AG04449 (cell line): ENCODE results near the gene RAB3IL1.

Source experiments
- CTCF ChIA-PET: fragments of 350-600 bp; formaldehyde crosslinking; extraction: SDS; loops from one replicate; lab custom pipeline; 2021; ENCODE audit warnings: antibody characterized with exemption; lab: Yijun Ruan, JAX
- POLR2A ChIA-PET: fragments of 400-600, 350-600 bp; formaldehyde crosslinking; extraction: SDS; loops from one replicate; lab custom pipeline; 2020; ENCODE audit warnings: antibody characterized with exemption, inconsistent platforms; lab: Yijun Ruan, JAX
- DNase-seq: peaks from one replicate; pipeline ENCODE4 v3.0.0-alpha.2; 2010; ENCODE audit warnings: low read depth, low spot score
- H3K4me3 ChIP-seq: 2 replicates; pipeline ENCODE4 v1.5.1; 2011; ENCODE audit warnings: low read depth, mild to moderate bottlenecking, control low read depth, low read length
- CTCF ChIP-seq: IDR thresholded peaks from one replicate; pipeline ENCODE4 v1.5.1; 2011; ENCODE audit warnings: mild to moderate bottlenecking, moderate library complexity, low read length, control low read depth, inconsistent platforms; ENCODE audit not compliant: insufficient read depth; ENCODE audit errors: missing control alignments

The RAB3IL1 gene

GRCh38 chr11:61913699-61914395 is 3.5 kb downstream of the RAB3IL1 start:
- CTCF ChIA-PET, result interaction anchor here (0.6 to 12.2 kb wide), 5 partner anchors 15 to 194 kb away, joined by 3 to 245 read pairs (median 4); partner anchors contain the start of gene BEST1
- DNase-seq, result no peak
- POLR2A ChIA-PET, result no interaction called here
- H3K4me3 ChIP-seq, result no peak overlapping the region
- no peak for TF ChIP-seq CTCF

DNA sequence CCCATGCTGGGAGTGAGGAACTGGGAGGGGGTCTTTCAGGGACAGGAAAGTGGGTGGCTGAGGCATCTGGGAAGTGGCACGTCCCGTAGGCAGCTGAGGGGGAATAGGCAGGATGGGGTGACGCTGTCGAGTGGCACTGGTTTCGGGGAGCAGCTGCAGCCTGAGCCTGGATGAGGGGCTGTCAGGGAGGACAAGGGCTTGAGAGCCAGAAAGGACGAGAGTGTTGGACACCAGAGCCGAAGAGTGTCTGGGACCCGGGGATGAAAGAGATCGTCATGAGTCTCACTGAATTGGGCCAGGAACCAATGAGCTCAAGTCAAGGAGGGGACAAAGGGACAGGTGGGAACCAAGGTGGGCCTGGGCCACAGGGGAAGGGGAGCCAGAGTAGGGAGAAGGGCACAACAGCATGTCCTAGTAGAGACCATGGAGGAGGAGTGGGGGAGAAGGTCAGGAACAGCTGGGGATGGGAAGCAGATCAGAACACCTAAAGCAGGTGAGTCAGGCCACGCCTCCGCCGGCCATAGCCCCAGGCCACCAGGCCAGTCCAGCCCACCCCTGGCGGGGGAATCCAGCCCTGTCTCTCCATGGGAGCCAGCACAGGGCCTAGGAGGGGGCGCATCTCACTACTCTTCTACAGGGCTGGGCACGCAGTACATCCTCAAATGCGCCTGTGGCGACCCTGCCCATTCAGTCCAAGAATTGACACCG is 4.2 kb downstream of the RAB3IL1 start:
- CTCF ChIA-PET, result interaction anchor here (0.6 to 12.2 kb wide), 4 partner anchors 14 to 195 kb away, joined by 3 to 245 read pairs (median 18); partner anchors contain the start of gene BEST1
- POLR2A ChIA-PET, result no interaction called here
- no peak for TF ChIP-seq CTCF
- no peak for DNase-seq
- H3K4me3 ChIP-seq, result no peak overlapping the region

GRCh38 chr11:61912530-61912898 is 4.9 kb downstream of the RAB3IL1 start:
- H3K4me3 ChIP-seq, result no peak overlapping the region
- ChIA-PET CTCF (interaction anchor here (1.1 to 12.2 kb wide), 3 partner anchors 13 to 169 kb away, joined by 4 to 245 read pairs (median 33); partner anchors contain the start of gene BEST1), POLR2A (no interaction called here)
- TF ChIP-seq CTCF, result no peak
- DNase-seq, result no peak

DNA sequence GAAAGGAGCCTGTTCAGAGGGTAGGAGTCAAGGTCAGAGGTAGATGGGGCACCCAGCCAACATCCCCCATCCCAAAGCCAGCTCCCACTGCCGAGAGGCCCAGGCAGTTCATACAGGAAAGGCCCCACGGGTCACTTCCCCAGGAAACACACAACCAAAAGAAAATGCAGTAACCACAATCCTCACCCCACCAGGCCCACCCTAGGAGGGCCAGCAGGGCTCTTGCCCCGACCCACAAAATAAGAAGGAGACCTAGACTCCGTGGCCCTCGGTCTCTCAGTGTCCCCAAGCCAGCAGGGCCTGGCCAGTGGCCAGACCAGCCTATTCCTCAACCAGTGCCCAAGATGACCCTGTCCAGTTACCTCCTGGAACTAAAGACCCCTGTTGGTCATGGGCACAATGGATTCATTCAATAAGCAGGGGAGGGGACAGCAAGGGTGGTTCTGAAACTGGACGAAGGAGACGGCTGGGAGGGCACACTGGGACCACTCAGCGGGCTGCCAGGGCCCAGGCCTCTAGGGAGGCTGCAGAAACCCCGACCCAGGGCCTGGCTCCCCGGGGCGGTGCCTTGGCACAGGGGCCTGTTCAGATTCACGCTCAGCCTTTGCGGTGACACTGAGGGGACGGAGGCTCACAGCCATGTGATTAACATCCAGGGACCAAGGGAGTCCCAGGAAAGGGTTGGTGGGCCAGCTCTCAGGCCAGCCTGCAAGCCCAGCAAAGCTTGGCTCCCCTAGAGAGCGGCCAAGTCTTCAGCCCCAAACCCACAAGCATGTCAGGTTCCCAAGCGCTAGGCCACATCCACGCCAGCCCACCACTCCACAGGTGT is 5.5 kb downstream of the RAB3IL1 start:
- H3K4me3 ChIP-seq, result no peak overlapping the region
- ChIA-PET CTCF (interaction anchor here (5.3 to 12.2 kb wide), 2 partner anchors 13 to 36 kb away, joined by 33 to 245 read pairs; partner anchors contain the start of gene BEST1), POLR2A (no interaction called here)
- no peak for TF ChIP-seq CTCF
- no peak for DNase-seq

GRCh38 chr11:61911128-61911700 is 6.2 kb downstream of the RAB3IL1 start:
- ChIA-PET POLR2A (interaction anchor here (0.6 kb wide), 1 partner anchor 47 kb away, joined by 3 read pairs; no protein-coding TSS in a partner anchor), CTCF (interaction anchor here (1.4 to 12.2 kb wide), 3 partner anchors 12 to 171 kb away, joined by 5 to 245 read pairs (median 32); no protein-coding TSS in a partner anchor)
- no peak for TF ChIP-seq CTCF
- no peak overlapping the region for H3K4me3 ChIP-seq
- no peak for DNase-seq
